Upper lobe of right lung (tissue), 1 donor: ENCODE measurements around the gene NTPCR. TPM values are rescaled to one million over a fixed set of nuclear protein-coding genes. Genes with fewer than 3 reads are reported as not detected.

Experiments
- ATAC-seq: fragments of 200-7000 bp; cut with Tn5 transposase; one replicate; pipeline ENCODE4 v1.9.1; 2020; ENCODE audit warnings: mild to moderate bottlenecking, moderate library complexity
- DNase-seq: peaks from one replicate; pipeline ENCODE4 v3.0.0-alpha.2; 2020
- H3K27ac ChIP-seq: fragments of 200-600 bp; one replicate; pipeline ENCODE4 v1.8.0; 2022
- H3K27me3 ChIP-seq: fragments of 200-600 bp; one replicate; pipeline ENCODE4 v1.8.0; 2022; ENCODE audit warnings: mild to moderate bottlenecking
- H3K36me3 ChIP-seq: fragments of 200-600 bp; one replicate; pipeline ENCODE4 v1.8.0; 2022
- H3K4me1 ChIP-seq: fragments of 200-600 bp; one replicate; pipeline ENCODE4 v1.8.0; 2022
- H3K4me3 ChIP-seq: fragments of 200-600 bp; one replicate; pipeline ENCODE4 v1.8.0; 2022; ENCODE audit warnings: mild to moderate bottlenecking
- H3K9me3 ChIP-seq: fragments of 200-600 bp; one replicate; pipeline ENCODE4 v1.8.0; 2022
- intact Hi-C: fragments of 100-400 bp; cut with DNase I; formaldehyde crosslinking; loops from one replicate; pipeline ENCODE4 v1.11.0; 2022
- total RNA-seq: library from RNA; stranded (reverse); fragmentation: NEBNext Ultra II Directional; extraction: Animal tissue kit (Norgen Biotek cat#: 25700); gene quantifications from one replicate; pipeline ENCODE4 v1.2.1, GENCODE V29; 2021
- TF ChIP-seq, protein P1 (sequence below): fragments of 200-600 bp; IDR thresholded peaks from one replicate; pipeline ENCODE4 v1.8.0; 2022; ENCODE audit warnings: antibody characterized with exemption
- donor health status: DM: no; HTN: yes; CAD: no; lungs with severe emphysema.

Gene NTPCR
- total RNA-seq, 1 donor from 2014 or later: 28.7 TPM

DNA sequence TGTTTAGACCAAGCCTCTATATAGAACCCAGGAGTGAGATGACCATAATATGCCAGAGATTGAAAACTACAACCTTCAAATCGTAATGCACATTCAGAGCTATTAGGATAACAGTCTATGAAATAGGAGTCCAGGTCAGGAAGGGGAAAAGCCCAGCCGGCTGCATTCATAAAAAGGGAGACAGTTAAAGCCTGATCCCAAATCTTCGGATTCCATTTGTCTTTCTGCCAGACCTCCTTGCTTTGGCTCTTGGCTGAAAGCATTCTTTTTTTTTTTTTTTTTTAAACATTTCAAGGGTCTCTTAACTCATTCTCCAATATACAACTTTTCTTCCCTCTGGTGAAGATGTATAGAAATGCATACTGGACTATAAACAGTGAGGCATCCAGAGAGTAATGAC, 81.1 kb downstream of the NTPCR start:
- Histone ChIP-seq H3K27ac (no peak overlapping the region), H3K27me3 (no peaks in the 10 kb centered on the region), H3K36me3 (no peaks in the 10 kb centered on the region), H3K4me3 (no peak overlapping the region), H3K4me1 (no peaks in the 10 kb centered on the region), H3K9me3 (no peaks in the 10 kb centered on the region)
- intact Hi-C loops: no loop called here
- ATAC-seq (no peak), DNase-seq (no peak)
- TF ChIP-seq, protein P1, sequence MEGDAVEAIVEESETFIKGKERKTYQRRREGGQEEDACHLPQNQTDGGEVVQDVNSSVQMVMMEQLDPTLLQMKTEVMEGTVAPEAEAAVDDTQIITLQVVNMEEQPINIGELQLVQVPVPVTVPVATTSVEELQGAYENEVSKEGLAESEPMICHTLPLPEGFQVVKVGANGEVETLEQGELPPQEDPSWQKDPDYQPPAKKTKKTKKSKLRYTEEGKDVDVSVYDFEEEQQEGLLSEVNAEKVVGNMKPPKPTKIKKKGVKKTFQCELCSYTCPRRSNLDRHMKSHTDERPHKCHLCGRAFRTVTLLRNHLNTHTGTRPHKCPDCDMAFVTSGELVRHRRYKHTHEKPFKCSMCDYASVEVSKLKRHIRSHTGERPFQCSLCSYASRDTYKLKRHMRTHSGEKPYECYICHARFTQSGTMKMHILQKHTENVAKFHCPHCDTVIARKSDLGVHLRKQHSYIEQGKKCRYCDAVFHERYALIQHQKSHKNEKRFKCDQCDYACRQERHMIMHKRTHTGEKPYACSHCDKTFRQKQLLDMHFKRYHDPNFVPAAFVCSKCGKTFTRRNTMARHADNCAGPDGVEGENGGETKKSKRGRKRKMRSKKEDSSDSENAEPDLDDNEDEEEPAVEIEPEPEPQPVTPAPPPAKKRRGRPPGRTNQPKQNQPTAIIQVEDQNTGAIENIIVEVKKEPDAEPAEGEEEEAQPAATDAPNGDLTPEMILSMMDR: no peak

DNA sequence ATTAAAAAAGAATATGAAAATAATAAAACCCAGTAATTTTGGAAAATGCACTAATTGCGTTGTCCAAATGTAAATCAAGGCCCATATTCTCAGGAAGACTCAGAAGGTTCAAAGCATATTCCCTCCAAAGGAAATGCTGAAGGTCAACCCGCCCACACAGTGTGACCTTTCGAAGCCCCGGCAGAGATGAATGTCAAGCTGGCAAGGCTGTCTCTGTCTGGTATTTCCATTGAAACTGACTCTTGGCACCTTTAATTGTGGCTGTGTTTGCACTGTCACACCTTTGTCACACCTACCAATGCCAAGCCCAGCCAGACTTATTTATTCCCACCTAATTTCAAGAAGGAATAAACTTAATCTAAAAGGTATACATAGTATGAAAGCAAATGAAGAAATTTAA, 82.5 kb downstream of the NTPCR start:
- intact Hi-C loops: no loop called here
- Histone ChIP-seq H3K36me3 (no peaks in the 10 kb centered on the region), H3K27me3 (no peaks in the 10 kb centered on the region), H3K4me3 (no peak overlapping the region), H3K4me1 (no peaks in the 10 kb centered on the region), H3K9me3 (no peaks in the 10 kb centered on the region), H3K27ac (no peak overlapping the region)
- DNase-seq: no peak
- ATAC-seq: no peak
- TF ChIP-seq, protein P1: no peak

- Histone ChIP-seq H3K4me1 (no peaks in the 10 kb centered on the region), H3K27me3 (no peaks in the 10 kb centered on the region), H3K27ac (no peak overlapping the region), H3K9me3 (no peaks in the 10 kb centered on the region), H3K4me3 (no peak overlapping the region), H3K36me3 (no peaks in the 10 kb centered on the region)
- intact Hi-C loops: no loop called here
- DNase-seq: no peak
- TF ChIP-seq, protein P1: no peak
- ATAC-seq: no peak
These were observed 83.0 kb downstream of the NTPCR start for GRCh38 chr1:233033361-233033760.

Other genes starting within 250 kb of the NTPCR start
- 2.1 TPM for gene MAP10, start 145.2 kb upstream of the NTPCR start, total RNA-seq